GM10266 (cell line): ENCODE results near the gene CGB3.

Experiments
- DNase-seq: peaks from one replicate; pipeline ENCODE4 v3.0.0; 2012; ENCODE audit errors: extremely low spot score
- CTCF ChIP-seq: IDR thresholded peaks from 2 replicates; pipeline ENCODE4 v1.5.1; 2012; ENCODE audit warnings: mild to moderate bottlenecking, low read depth; ENCODE audit not compliant: control insufficient read depth, insufficient read depth; ENCODE audit errors: missing control alignments

CGB3 gene

GRCh38 chr19:48993175-48994034, 30.7 kb downstream of the CGB3 start, which contains the start of the genes GYS1 and RUVBL2:
GYS1 (minus strand) TSS chr19:48993309; CDS start chr19:48993112, 197 bp downstream.
RUVBL2 (plus strand) TSS chr19:48993887; CDS start chr19:48993912, 25 bp downstream.
- peak; percentile 98 for DNase-seq
- TF ChIP-seq CTCF, result peak; percentile 96

- DNase-seq, result no peak
- TF ChIP-seq CTCF, result no peak
Observed at GRCh38 chr19:48992581-48993174, 31.5 kb downstream of the CGB3 start.

GRCh38 chr19:48991873-48992580, 32.1 kb downstream of the CGB3 start:
- TF ChIP-seq CTCF, result no peak
- DNase-seq, result no peak

GRCh38 chr19:48991011-48991609, 33.0 kb downstream of the CGB3 start:
- no peak for TF ChIP-seq CTCF
- no peak for DNase-seq

GRCh38 chr19:48990400-48990799, 33.7 kb downstream of the CGB3 start:
- no peak for DNase-seq
- TF ChIP-seq CTCF, result no peak

- no peak for DNase-seq
- no peak for TF ChIP-seq CTCF
Observed at GRCh38 chr19:48989701-48990291, 34.3 kb downstream of the CGB3 start.
